GM18951 (cell line): ENCODE measurements around the gene PIEZO2.
"Not testable (repeated sequence)": the region's sequence is repeated elsewhere in the genome, so short reads cannot be mapped to it uniquely, and the experiment has no call there.

Source experiments
- POLR2A ChIP-seq: IDR thresholded peaks from 4 replicates; pipeline ENCODE4 v1.6.1; 2011; ENCODE audit warnings: mild to moderate bottlenecking; ENCODE audit not compliant: insufficient read length, insufficient read depth; ENCODE audit errors: extremely low read depth
- in situ Hi-C: fragments of 300-500 bp; cut with MboI; formaldehyde crosslinking; loops from one replicate; pipeline ENCODE4 v1.12.0; 2022; ENCODE audit warnings: low sequenced_read_pairs, mixed read lengths, inconsistent platforms; ENCODE audit not compliant: unreplicated experiment

PIEZO2 gene

DNA sequence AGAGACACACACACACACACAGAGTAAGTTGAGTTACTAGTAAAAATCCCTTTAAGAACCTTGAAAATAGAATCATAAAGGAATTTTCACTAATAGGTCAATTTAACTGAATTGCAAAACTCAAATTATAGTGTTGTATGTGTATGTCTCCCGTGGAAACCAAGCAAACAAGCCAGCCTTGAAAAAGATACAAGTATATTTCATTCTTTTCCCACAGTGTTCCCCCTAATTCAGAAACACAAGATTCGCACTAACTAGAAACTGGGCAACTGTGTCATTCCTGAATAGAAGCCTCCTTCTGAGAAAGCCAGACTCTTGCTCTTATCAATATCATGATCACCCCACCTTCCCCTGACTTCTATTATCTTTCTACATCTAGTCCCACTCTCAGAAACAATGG lies 229.5 kb downstream of the PIEZO2 start:
- in situ Hi-C loops, result no loop called here
- TF ChIP-seq POLR2A, result no peak

DNA sequence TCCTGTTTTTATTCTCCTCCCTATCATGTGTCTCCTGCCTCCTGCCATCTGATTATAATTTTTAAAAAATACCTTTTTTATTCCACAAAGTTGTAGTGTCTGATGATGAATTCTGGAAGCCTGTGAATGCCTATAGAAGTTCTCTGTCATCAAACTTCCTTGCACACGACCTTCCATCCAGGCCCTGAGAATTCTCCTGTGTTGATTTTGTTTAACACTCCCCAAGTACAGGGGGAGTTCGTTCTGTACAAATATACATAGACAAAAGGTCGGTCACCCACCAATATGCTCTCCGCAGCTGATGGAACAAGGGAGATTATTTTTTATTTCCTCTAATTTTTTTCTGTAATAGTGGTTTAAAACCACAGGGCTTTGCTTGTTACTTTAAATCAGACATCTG lies 232.5 kb downstream of the PIEZO2 start:
- TF ChIP-seq POLR2A, result no peak
- in situ Hi-C loops, result no loop called here

DNA sequence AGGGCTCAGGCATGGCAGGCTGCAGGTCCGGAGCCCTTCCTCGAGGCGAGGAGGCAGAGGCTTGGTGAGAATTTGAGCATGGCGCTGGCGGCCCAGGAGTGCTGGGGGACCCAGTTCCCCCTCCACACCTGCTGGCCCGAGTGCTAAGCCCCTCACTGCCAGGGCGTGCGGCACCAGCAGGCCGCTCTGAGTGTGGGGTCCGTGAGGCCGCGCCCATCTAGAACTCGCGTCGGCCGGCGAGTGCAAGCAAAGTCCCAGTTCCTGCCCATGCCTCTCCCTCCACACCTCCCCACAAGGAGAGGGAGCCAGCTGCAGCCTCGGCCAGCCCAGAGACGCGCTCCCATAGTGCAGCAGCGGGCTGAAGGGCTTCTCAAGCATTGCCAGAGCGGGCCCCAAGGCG lies 233.0 kb downstream of the PIEZO2 start:
- in situ Hi-C loops, result no loop called here
- no peak for TF ChIP-seq POLR2A

DNA sequence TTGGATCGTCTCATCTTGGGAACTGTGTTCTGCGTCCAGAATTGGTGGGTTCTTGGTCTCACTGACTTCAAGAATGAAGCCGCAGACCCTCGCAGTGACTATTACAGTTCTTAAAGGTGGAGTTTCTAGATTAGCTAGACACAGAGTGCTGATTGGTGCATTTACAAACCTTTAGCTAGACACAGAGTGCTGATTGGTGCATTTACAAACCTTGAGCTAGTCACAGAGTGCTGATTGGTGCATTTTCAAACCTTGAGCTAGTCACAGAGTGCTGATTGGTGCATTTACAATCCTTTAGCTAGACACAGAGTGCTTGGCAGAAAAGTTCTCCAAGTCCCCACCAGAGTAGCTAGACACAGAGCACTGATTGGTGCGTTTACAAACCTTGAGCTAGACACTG lies 233.6 kb downstream of the PIEZO2 start:
- in situ Hi-C loops, result not testable (repeated sequence)

DNA sequence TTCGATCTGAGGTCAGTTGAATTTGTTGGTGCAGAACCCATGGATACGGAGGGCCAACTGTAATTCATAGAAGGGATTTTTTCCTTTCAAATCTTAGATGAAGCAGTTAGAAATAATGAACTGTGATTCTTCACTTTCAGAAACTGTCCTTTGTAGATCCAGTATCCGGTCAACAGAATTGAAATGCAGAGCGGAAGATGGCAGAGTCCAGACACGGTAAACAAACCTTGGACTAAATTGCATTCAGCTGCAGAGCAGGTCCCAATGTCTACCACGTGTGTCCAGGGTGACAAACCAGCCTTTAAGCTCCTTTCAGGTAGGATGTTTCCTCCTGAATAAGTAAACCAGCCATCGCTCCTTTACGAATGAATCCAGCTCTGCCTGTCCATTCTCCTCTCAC lies 234.8 kb downstream of the PIEZO2 start:
- in situ Hi-C loops, result not testable (repeated sequence)

DNA sequence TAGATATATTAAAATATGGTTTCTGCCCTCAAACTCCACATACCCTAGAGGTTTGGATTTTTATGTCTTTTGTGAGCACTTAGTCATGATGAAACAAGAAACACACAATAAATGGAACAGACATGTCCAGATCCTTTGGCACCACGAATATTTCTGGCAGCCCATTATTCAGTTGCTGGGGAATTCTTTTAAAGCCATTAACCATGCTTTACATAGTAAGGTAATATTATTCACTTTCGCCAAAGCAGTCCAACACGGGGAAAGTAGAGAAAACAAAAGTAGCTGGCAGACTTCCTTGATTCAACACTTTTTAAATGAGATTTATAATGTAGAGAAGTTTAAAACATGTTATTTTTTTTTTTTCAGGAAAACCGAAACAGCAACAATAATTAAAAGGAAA lies 235.4 kb downstream of the PIEZO2 start:
- TF ChIP-seq POLR2A, result no peak
- in situ Hi-C loops, result no loop called here

DNA sequence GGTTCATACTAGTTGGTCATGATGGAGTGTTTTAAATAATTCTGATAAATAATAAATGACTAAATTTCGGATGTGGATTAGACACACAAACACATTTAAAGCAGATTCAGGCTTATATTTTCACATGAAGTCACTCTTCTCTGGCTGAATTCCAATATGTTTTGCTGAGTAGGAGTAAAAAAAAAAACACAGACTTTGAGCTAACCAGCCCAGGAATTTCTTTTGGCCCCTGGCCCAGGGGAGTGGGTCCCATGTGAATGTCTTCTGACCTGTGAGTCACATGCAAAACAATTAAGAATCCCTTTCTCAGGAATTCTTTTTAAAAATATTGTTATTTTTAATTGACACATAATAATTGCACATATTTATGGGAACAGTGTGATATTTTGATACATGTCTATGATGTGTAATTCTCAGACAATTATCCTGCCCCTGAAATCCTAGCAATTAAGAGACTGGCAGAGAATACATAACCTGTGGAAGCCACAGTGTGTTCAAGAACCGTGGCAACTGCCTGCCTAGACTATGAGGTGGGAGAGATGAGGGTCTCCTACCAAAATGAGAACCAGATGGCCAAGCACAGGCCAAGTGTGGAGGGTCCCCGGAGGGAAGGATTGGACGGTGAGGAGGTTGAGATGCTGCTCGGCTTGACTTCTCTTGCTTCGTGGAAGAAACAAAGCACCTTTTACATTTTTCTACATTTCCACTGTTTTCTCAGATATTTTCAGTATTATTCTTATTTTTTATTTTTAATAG lies 236.4 kb downstream of the PIEZO2 start:
- in situ Hi-C loops, result no loop called here
- TF ChIP-seq POLR2A, result no peak

DNA sequence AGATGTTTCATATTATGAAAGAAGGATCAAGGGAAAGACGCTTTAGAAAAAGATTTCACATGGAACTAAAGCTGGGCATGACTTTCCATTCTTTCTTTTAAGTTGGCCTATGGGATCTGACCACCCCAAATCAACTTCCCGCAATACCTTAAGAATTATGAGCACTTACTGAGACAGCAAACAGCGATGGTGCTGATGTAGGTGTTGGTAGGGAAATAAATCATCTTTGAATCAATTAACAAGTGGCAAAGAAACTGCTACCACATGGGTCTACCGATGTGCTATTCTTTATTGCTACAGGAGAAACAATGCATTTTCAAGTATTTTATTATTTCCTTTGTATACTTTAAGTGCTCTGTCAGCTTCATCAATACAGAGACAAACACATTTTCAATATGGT lies 239.6 kb downstream of the PIEZO2 start:
- in situ Hi-C loops, result no loop called here

DNA sequence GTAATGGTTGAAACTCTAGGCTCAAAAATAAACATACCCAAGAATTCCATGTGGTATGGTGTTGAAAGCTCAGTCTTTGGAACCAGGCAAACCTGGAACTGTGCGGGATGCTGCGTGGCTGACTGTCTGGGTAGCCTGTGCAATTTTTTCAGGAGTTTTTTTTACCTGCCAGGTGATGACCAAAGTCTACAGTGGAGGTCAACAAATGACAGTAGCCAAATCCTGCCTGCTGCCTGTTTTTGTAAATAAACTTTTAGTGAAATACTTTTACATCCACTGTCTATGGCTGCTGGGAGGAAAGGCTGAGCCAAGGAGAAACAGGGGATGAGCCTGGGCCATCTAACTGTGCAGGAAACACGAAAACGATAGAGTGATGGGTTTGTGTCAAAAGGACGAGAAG lies 240.6 kb downstream of the PIEZO2 start:
- in situ Hi-C loops, result no loop called here
- TF ChIP-seq POLR2A, result no peak

More for the DNA sequence above, 239.6 kb downstream of the PIEZO2 start:
- TF ChIP-seq POLR2A, result no peak

DNA sequence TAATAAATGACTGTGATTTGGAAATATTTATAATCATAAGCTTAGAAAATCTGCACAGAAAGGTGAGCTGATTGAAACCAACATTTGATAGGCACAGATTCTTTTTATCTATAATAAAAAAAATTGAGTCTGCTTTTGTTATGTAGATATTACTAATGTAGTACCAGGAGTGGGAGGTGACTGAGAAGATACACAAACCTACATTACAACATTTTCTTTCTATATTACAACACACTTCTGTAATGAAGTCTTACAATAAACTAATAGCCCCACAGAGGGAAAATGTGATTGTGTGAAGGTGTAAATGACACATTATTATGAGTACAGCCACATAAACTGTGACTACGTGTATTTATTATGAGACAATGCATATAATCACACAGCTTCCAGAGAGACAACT lies 241.6 kb downstream of the PIEZO2 start:
- no peak for TF ChIP-seq POLR2A
- in situ Hi-C loops, result no loop called here

DNA sequence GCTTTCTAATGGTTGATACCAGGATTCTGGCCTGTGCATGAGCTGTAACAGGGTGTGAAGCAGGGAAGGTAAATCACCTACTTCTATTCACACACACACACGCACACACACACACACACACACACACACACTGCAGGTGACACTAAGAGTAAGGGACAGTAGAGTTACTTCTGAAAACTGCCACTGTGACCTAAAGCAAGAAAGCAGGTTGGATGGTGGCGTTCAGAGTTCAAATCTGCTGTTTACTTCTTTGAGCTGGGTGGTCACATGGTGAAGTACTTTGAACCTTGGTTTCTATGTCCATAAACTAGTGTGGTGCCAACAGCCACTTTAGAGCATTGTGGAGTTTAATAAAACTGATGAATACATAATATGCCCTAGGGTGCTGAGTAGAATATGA lies 248.0 kb downstream of the PIEZO2 start:
- no peak for TF ChIP-seq POLR2A
- in situ Hi-C loops, result no loop called here

DNA sequence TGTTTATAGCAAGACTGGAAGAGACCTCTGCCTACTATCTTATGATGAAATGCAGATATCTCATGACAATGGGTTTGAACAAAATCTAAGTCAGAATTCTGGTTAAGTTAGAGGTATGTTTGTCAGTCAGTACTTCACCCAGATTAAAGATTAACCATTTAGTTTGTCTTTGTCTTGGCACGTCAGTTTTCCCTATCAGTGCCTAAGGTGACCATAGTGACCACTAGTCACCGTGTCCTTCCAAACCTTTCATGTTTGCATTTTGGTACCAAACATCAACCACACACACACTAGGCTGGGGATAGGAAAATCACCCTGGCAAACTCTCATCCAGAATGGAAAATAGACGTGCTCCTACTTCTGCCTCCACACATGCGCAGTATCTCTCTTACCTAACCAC lies 248.9 kb downstream of the PIEZO2 start:
- no peak for TF ChIP-seq POLR2A
- in situ Hi-C loops, result no loop called here

DNA sequence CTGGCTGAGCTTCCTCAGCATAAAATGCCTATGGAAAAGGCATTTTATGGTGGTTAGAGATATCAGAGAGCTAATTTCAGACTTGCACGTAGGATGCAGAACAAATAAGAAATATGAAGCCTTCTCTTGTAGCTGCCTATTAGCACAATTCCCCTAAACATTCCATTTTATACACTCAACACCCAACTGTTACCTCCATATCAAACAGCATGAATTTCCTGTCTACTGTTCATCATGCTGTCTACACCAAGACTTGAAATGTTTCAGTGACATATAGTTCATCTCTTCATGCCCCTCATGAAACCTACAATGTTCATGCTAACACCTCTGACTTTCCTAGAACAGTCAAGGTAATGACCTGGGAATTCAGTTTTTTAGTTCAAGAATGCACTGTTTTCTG lies 249.9 kb downstream of the PIEZO2 start:
- in situ Hi-C loops, result no loop called here
- no peak for TF ChIP-seq POLR2A

DNA sequence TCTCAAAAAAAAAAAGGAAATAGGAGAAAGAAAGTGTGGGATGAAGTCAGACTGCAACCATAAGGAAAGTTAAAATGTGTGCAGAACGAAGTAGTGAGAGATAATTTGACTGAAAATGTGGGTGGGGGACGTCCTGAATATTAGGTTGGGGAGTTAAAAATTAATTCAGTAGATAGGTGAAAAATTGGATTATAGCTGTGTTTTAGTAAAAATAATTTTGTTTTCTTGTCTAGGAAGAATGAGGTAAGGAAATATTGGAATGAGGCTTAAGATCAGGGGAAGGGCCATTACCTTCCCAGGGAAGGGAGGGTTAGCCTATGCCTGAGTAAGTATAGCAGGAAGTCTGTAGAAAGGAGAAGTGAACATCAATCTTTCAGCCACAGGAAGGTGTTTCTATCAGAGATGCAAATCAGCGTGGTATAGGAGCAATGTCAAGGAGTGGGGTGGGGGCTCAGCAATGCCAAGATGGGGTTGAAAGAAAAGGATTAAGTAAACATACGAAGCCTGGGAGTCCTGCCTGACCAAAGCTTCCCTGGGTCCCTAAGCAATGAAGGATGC lies 250.9 kb downstream of the PIEZO2 start:
- in situ Hi-C loops, result no loop called here
- no peak for TF ChIP-seq POLR2A

DNA sequence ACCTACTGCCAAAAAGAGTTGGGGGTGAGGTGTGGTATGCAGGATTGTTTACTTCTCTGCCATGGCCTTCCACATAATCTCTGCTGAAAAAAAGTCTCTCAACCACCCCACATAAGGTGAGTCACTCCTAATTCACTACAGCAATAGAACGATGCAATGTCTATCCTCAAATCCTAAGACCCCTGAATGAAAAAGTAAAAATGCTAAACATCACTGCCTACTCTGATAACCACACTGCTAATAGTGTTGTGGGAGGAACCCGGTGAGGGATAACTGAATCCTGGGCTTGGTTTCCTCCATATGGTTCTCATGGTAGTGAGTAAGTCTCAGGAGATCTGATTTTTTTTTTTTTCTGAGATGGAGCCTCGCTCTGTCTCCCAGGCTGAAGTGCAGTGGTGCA lies 252.5 kb downstream of the PIEZO2 start:
- in situ Hi-C loops, result no loop called here
- no peak for TF ChIP-seq POLR2A
